H9 (cell line): ENCODE results near the gene LDHA. TPM values are rescaled to one million over a fixed set of nuclear protein-coding genes. Genes with fewer than 3 reads are reported as not detected.

Experiments
- DNase-seq: peaks from one replicate; pipeline ENCODE4 v3.0.0-alpha.2; 2017
- H2AFZ ChIP-seq: one replicate; pipeline ENCODE4 v1.6.1; 2013; ENCODE audit warnings: mild to moderate bottlenecking, low read length, control low read depth, moderate library complexity
- H2AK5ac ChIP-seq: 2 replicates; pipeline ENCODE4 v1.6.1; 2013; ENCODE audit warnings: low read length, control low read depth, mixed read lengths; ENCODE audit not compliant: insufficient read length
- H2BK120ac ChIP-seq: one replicate; pipeline ENCODE4 v1.6.1; 2013; ENCODE audit warnings: low read depth, mild to moderate bottlenecking, low read length, control low read depth, inconsistent platforms; ENCODE audit not compliant: poor library complexity, severe bottlenecking
- H2BK12ac ChIP-seq: 2 replicates; pipeline ENCODE4 v1.6.1; 2013; ENCODE audit warnings: low read length, control low read depth, mixed read lengths, low read depth; ENCODE audit not compliant: insufficient read length
- H2BK15ac ChIP-seq: 2 replicates; pipeline ENCODE4 v1.6.1; 2013; ENCODE audit warnings: low read depth, low read length, control low read depth
- H2BK20ac ChIP-seq: one replicate; pipeline ENCODE4 v1.6.1; 2013; ENCODE audit warnings: low read depth, mild to moderate bottlenecking, low read length, control low read depth, inconsistent platforms; ENCODE audit not compliant: poor library complexity, severe bottlenecking
- H2BK5ac ChIP-seq: 2 replicates; pipeline ENCODE4 v1.6.1; 2013; ENCODE audit warnings: low read length, control low read depth, mixed read lengths; ENCODE audit not compliant: insufficient read length
- H3K14ac ChIP-seq: 2 replicates; pipeline ENCODE4 v1.6.1; 2013; ENCODE audit warnings: low read length, control low read depth; ENCODE audit not compliant: insufficient read depth
- H3K18ac ChIP-seq: 2 replicates; pipeline ENCODE4 v1.6.1; 2013; ENCODE audit warnings: low read depth, mild to moderate bottlenecking, mixed read lengths, low read length, control low read depth; ENCODE audit not compliant: insufficient read length
- H3K23ac ChIP-seq: 2 replicates; pipeline ENCODE4 v1.6.1; 2013; ENCODE audit warnings: low read length, control low read depth, mixed read lengths, low read depth; ENCODE audit not compliant: insufficient read length
- H3K23me2 ChIP-seq: 2 replicates; pipeline ENCODE4 v1.6.1; 2013; ENCODE audit warnings: low read depth, mild to moderate bottlenecking, mixed read lengths, low read length, control low read depth; ENCODE audit not compliant: insufficient read length, poor library complexity, severe bottlenecking
- H3K27ac ChIP-seq: 2 replicates; pipeline ENCODE4 v1.5.1; 2013; ENCODE audit warnings: low read length, control low read depth, mixed read lengths, low read depth; ENCODE audit not compliant: insufficient read length
- H3K27me3 ChIP-seq: 2 replicates; pipeline ENCODE4 v1.6.1; 2013; ENCODE audit warnings: low read length, control low read depth, inconsistent platforms; ENCODE audit not compliant: insufficient read depth
- H3K4ac ChIP-seq: 2 replicates; pipeline ENCODE4 v1.6.1; 2013; ENCODE audit warnings: low read depth, mild to moderate bottlenecking, control low read depth, inconsistent platforms, low read length, moderate library complexity
- H3K4me1 ChIP-seq: 2 replicates; pipeline ENCODE4 v1.6.1; 2013; ENCODE audit warnings: low read length, control low read depth, inconsistent platforms; ENCODE audit not compliant: insufficient read depth
- H3K4me2 ChIP-seq: 2 replicates; pipeline ENCODE4 v1.6.1; 2013; ENCODE audit warnings: low read length, control low read depth, mixed read lengths; ENCODE audit not compliant: insufficient read length, insufficient read depth
- H3K56ac ChIP-seq: 2 replicates; pipeline ENCODE4 v1.6.1; 2013; ENCODE audit warnings: low read depth, mild to moderate bottlenecking, mixed read lengths, low read length, control low read depth; ENCODE audit not compliant: insufficient read length
- H3K79me1 ChIP-seq: 2 replicates; pipeline ENCODE4 v1.6.1; 2013; ENCODE audit warnings: low read depth, mild to moderate bottlenecking, moderate library complexity, low read length, control low read depth, inconsistent platforms; ENCODE audit not compliant: insufficient read depth, poor library complexity, severe bottlenecking
- H3K79me2 ChIP-seq: 2 replicates; pipeline ENCODE4 v1.6.1; 2013; ENCODE audit warnings: low read length, control low read depth, inconsistent platforms; ENCODE audit not compliant: insufficient read depth
- H3K9ac ChIP-seq: 2 replicates; pipeline ENCODE4 v1.6.1; 2013; ENCODE audit warnings: low read length, control low read depth, mixed read lengths; ENCODE audit not compliant: insufficient read length; ENCODE audit errors: extremely low read depth
- H3K9me3 ChIP-seq: one replicate; pipeline ENCODE4 v1.6.1; 2013; ENCODE audit warnings: low read depth, low read length, inconsistent platforms; ENCODE audit not compliant: control insufficient read depth
- H3T11ph ChIP-seq: one replicate; pipeline ENCODE4 v1.6.1; 2013; ENCODE audit warnings: mild to moderate bottlenecking, low read length, control low read depth, inconsistent platforms
- H4K20me1 ChIP-seq: one replicate; pipeline ENCODE4 v1.6.1; 2013; ENCODE audit not compliant: control insufficient read depth, insufficient read length, insufficient read depth
- H4K5ac ChIP-seq: 2 replicates; pipeline ENCODE4 v1.6.1; 2013; ENCODE audit warnings: low read depth, mild to moderate bottlenecking, mixed read lengths, low read length, control low read depth; ENCODE audit not compliant: insufficient read length
- H4K8ac ChIP-seq: replicated peaks from 2 replicates; pipeline ENCODE4 v1.6.1; 2013; ENCODE audit warnings: low read length, control low read depth, mixed read lengths, low read depth; ENCODE audit not compliant: insufficient read length
- H4K91ac ChIP-seq: 2 replicates; pipeline ENCODE4 v1.6.1; 2013; ENCODE audit warnings: low read depth, mild to moderate bottlenecking, moderate library complexity, mixed read lengths, low read length, control low read depth; ENCODE audit not compliant: insufficient read length
- H3K27ac Mint-ChIP-seq, 3 experiments: 2 replicates in 2 of 3; 3 replicates in 1 of 3; pipeline ENCODE4 v1.8.0; 2020 to 2021; ENCODE audit warnings: mixed read lengths in 3 of 3, mild to moderate bottlenecking in 1 of 3, moderate library complexity in 1 of 3
- H3K27me3 Mint-ChIP-seq: 2 replicates; pipeline ENCODE4 v1.8.0; 2021; ENCODE audit warnings: low read depth, mild to moderate bottlenecking, moderate library complexity, mixed read lengths
- H3K36me3 Mint-ChIP-seq, 3 experiments: 2 replicates in 2 of 3; 3 replicates in 1 of 3; pipeline ENCODE4 v1.8.0; 2020 to 2021; ENCODE audit warnings: low read depth in 3 of 3, mixed read lengths in 3 of 3; ENCODE audit not compliant: insufficient read depth in 1 of 3
- H3K4me1 Mint-ChIP-seq, 2 experiments: 2 replicates each; pipeline ENCODE4 v1.8.0; 2020; ENCODE audit warnings: mixed read lengths in 2 of 2
- H3K4me3 Mint-ChIP-seq, 2 experiments: 2 replicates in 1 of 2; 3 replicates in 1 of 2; pipeline ENCODE4 v1.8.0; 2020 to 2021; ENCODE audit warnings: mild to moderate bottlenecking in 2 of 2, mixed read lengths in 2 of 2, moderate library complexity in 1 of 2
- H3K9me3 Mint-ChIP-seq, 2 experiments: 2 replicates in 1 of 2; 3 replicates in 1 of 2; pipeline ENCODE4 v1.8.0; 2020; ENCODE audit warnings: mild to moderate bottlenecking in 2 of 2, mixed read lengths in 2 of 2, moderate library complexity in 1 of 2
- CTCF ChIP-seq: fragments of 200-600 bp; sonication (generic); conservative IDR thresholded peaks from 3 replicates; pipeline ENCODE4 v1.8.0; 2021; ENCODE audit warnings: antibody characterized with exemption, mild to moderate bottlenecking
- WGBS: extraction: QIAGEN DNeasy Blood & Tissue Kit; methylation state at CpG from one replicate; pipeline ENCODE4 v1.1.7; 2013; ENCODE audit warnings: missing lambda C conversion rate, low lambda C conversion rate, mixed read lengths; ENCODE audit not compliant: insufficient read length; ENCODE audit errors: extremely low coverage; 5-methylcytosine and 5-hydroxymethylcytosine counted together
- total RNA-seq: library from RNA; stranded (reverse); gene quantifications from 2 replicates; pipeline ENCODE4 v1.2.1, GENCODE V29; 2021

The LDHA gene
- total RNA-seq, 1 experiment from 2014 or later: 720 TPM

- peaks cover 22 to 47% (median 41%) of the 10 kb centered on the region in 3 experiments; a peak in 6 of 7 replicates for H3K36me3 Mint-ChIP-seq
Observed at GRCh38 chr11:18395735-18396504, 1.6 kb downstream of the LDHA start.

More at GRCh38 chr11:18395735-18396504, 1.6 kb downstream of the LDHA start:
- H3K4me1 ChIP-seq: 0 out of 2 replicates have a peak, but pooled peaks cover 4% of the 10 kb centered on the region
- no peak overlapping the region for H2BK15ac ChIP-seq
- no peak overlapping the region for H2BK5ac ChIP-seq
- no peak overlapping the region for H3K4ac ChIP-seq
- peak overlapping the region; percentile 22 for H3K18ac ChIP-seq
- no peak overlapping the region for H4K8ac ChIP-seq
- H3K27ac Mint-ChIP-seq: peak overlapping the region; percentile 90 to 98 (median 98)
- peak overlapping the region; percentile 44; the same call in 1 of the 2 replicates for H3K14ac ChIP-seq
- no peak overlapping the region for H3T11ph ChIP-seq
- peaks cover 0 to 15% of the 10 kb centered on the region in 2 experiments; a peak in 3 of 4 replicates for H3K4me1 Mint-ChIP-seq
- no peaks in the 10 kb centered on the region for H4K20me1 ChIP-seq
- H3K27me3 ChIP-seq: peaks cover 2% of the 10 kb centered on the region; the same call in 1 of the 2 replicates
- H3K23ac ChIP-seq: no peak overlapping the region
- no CpG with 5 or more reads among the region's 46 CpGs for WGBS
- peaks cover 6% of the 10 kb centered on the region for H3K27me3 Mint-ChIP-seq
- no peaks in the 10 kb centered on the region for H3K9me3 Mint-ChIP-seq
- no peak overlapping the region for H2AFZ ChIP-seq
- no peak overlapping the region for H2AK5ac ChIP-seq
- no peak overlapping the region for H4K91ac ChIP-seq
- no peak overlapping the region for H4K5ac ChIP-seq
- TF ChIP-seq CTCF: no peak
- peaks cover 10% of the 10 kb centered on the region; the same call in 1 of the 2 replicates for H3K79me2 ChIP-seq
- H3K79me1 ChIP-seq: no peaks in the 10 kb centered on the region
- H3K9me3 ChIP-seq: no peaks in the 10 kb centered on the region
- DNase-seq: peak; percentile 98
- peak overlapping the region; percentile 90 for H3K4me2 ChIP-seq
- H3K23me2 ChIP-seq: peaks cover 15% of the 10 kb centered on the region
- no peak overlapping the region for H2BK120ac ChIP-seq
- no peak overlapping the region for H2BK12ac ChIP-seq
- peak overlapping the region; percentile 96 to 97 for H3K4me3 Mint-ChIP-seq
- H3K27ac ChIP-seq: no peak overlapping the region
- no peak overlapping the region for H3K56ac ChIP-seq
- H3K9ac ChIP-seq: peak overlapping the region; percentile 89
- no peak overlapping the region for H2BK20ac ChIP-seq
